NCI-H2227 (cell line): ENCODE data around the gene PRSS38.

ENCODE experiments used
- DNase-seq: peaks from one replicate; lab custom pipeline; 2025; ENCODE audit not compliant: unreplicated experiment; lab: John Stamatoyannopoulos, UW

The PRSS38 gene

GRCh38 chr1:227778401-227778947, 37.0 kb upstream of the PRSS38 start:
- DNase-seq: no peak

- DNase-seq: no peak
Measured at GRCh38 chr1:227779021-227779441, 36.4 kb upstream of the PRSS38 start.

- DNase-seq: no peak
Measured at GRCh38 chr1:227779685-227780084, 35.8 kb upstream of the PRSS38 start.

GRCh38 chr1:227780101-227781044, 35.1 kb upstream of the PRSS38 start:
- no peak for DNase-seq

GRCh38 chr1:227781314-227781930, 34.1 kb upstream of the PRSS38 start:
- no peak for DNase-seq

GRCh38 chr1:227782226-227782625, 33.2 kb upstream of the PRSS38 start:
- no peak for DNase-seq

GRCh38 chr1:227785094-227785804, 30.2 kb upstream of the PRSS38 start:
- DNase-seq: no peak

GRCh38 chr1:227785805-227786671, 29.4 kb upstream of the PRSS38 start:
- no peak for DNase-seq

GRCh38 chr1:227786673-227787512, 28.6 kb upstream of the PRSS38 start:
- peak; percentile 30 for DNase-seq

GRCh38 chr1:227787513-227788270, 27.8 kb upstream of the PRSS38 start:
- peak; percentile 96 for DNase-seq

- peak; percentile 87 for DNase-seq
Measured at GRCh38 chr1:227788271-227789083, 27.0 kb upstream of the PRSS38 start.

GRCh38 chr1:227789084-227790033, 26.1 kb upstream of the PRSS38 start:
- DNase-seq: no peak

GRCh38 chr1:227790034-227790400, 25.5 kb upstream of the PRSS38 start:
- no peak for DNase-seq

- DNase-seq: no peak
Measured at GRCh38 chr1:227790868-227791267, 24.6 kb upstream of the PRSS38 start.

GRCh38 chr1:227791425-227792143, 23.9 kb upstream of the PRSS38 start:
- no peak for DNase-seq
